GDM1 (cell line): Measurements from ENCODE around the gene ZBED1.
"Not testable (repeated sequence)": the region's sequence is repeated elsewhere in the genome, so short reads cannot be mapped to it uniquely, and the experiment has no call there.

Experiments used
- DNase-seq: peaks from one replicate; lab custom pipeline; 2025; lab: John Stamatoyannopoulos, UW

The ZBED1 gene

DNA sequence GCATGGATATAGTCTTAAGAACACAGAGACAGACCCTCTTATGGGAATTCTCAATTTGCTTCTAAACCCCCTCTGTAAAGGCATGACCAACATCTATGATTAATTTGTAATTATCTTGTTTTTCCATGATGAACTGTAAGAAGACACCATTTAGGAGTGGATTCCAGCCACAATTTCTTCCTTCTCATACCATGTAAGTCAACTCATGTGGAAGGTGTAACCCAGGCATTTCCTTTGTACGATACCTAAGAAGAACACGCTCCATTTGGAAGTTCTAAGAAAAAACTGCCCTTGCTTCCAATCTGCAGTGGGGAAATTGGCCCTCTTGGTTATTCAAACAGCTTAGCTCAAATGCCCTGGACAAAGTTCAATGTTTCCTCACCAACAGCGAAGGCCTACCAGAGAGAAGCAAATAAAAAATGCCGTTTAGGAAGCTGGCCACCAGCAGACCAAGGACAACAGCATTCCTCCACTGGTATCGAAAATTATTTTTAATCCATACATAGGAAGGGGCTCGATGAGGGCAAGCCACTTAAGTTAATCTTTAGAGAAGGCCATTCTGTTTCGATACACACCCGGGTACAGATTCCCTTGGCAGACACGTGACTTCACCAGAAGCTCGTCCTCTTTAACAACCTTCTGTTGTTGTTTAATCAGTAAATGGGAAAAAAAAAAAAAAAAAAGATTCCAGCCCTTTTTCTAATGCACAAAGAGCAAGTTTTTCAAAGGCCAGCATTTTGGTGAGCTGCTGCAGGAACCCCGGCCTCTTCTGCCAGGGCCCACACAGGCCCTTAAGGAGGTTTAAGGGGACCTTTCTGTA lies 2.6 kb downstream of the ZBED1 start:
- no peak for DNase-seq

DNA sequence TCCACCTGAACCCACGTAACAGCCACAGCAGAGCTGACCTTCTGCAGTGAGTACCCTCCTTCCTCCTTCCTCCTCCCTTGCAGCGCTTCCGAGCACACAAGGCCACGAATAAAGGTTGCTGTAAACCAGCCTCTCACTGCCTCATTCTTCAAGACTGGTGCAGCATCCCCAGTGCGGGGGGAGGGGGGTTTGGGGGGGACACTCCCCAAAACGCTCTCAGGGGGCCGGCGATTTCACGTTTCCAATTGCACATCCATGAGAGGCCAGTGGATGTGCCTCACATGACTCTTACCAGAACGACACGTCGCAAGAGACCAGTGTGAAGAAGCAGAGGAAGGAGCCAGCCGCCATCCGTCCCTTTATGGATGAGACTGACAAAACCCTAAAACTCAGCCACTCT lies 5.2 kb downstream of the ZBED1 start:
- DNase-seq, result no peak

DNA sequence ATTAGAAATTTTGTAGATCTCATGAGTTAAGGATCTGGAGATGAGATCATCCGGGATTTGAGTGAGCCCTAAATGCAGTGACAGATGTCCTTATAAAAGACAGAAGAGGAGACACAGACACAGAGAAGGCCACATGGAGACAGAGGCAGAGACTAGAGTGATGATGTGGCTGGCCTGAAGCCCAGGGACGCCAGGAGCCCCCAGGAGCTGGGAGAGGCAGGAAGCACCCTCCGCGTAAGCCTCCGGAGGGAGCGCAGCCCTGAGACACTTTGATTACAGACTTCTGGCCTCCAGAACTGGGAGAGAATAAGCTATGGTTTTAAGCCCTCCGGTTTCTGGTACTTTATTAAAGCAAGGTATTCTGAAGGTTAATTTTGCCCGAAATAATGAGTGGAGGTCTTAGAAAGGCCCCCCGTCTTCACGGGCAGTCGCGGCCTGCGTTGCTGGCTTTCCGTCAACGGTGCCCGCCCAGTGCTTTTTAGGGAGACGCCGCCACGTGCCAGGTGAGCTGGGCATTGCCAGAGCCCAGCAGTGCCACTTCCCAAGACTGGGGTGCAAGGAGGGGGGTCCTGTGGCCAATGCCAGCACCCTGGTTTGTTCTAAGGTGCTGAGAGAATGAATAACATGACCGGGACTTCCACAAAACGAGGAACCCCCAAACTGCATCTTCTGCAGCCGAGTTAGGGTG lies 8.1 kb downstream of the ZBED1 start:
- DNase-seq, result no peak

DNA sequence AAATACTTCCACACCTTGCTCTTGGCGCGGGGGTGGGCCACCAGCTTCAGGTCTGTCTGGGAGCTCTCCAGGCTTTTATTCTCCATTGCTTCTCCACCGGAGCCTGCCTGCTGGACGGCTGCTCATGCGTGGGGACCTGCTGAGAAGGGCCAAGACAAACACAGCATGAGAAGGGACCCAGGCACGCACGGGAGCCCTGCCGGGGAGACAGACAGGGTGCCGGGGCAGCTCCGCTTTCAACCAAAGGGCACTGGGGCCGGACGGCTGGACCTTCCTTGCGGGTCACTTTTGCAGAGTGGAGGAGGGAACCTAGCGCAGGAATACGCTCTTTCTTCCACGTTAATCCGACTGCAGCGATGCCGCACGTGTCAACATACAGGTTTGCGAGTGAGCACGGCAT lies 10.1 kb downstream of the ZBED1 start:
- no peak for DNase-seq

DNA sequence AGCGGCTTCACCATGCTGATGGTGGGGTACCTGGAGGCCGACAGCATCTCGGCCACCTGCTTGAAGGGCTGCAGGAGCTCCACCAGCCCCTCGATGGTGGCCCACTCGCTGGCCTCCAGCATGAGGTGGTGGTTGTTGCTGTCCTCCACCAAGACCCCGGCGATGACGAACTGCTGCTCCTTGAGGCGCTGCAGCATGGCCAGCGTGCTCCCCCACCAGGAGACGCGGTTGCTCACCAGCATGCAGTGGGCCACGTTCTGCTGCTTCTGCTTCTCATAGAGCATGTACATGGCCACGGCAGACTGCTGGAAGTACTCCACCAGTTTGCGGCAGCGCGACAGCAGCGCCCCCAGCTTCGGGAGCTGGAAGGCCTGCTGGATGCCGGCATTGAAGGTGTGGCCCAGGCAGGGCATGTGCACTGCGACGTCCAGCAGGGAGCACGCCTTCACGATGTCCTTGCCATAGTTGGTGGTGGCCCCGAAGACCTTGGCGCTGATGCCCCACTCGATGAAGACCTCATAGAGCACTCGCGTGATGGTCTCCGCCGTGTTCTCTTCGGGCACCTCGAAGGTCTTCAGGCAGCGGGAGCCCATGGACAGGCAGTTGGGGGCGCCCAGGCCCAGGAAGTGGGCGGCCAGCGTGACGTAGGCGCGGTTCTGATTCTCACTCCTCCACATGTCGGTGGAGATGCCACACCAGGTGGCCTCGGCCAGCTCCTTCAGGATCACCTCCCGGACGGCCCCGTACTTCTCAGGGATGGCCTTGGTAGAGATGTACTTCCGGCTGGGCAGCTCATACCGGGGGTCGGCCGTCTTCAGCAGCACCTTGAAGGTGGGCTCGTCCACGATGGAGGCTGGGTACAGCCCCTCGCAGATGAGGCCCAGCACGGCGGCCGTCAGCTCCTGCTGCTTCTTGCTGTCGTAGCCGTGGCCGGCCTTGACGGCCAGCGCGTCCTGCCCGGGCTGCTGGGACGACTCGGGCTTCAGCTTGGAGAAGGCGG lies 11.0 kb downstream of the ZBED1 start:
- no peak for DNase-seq

DNA sequence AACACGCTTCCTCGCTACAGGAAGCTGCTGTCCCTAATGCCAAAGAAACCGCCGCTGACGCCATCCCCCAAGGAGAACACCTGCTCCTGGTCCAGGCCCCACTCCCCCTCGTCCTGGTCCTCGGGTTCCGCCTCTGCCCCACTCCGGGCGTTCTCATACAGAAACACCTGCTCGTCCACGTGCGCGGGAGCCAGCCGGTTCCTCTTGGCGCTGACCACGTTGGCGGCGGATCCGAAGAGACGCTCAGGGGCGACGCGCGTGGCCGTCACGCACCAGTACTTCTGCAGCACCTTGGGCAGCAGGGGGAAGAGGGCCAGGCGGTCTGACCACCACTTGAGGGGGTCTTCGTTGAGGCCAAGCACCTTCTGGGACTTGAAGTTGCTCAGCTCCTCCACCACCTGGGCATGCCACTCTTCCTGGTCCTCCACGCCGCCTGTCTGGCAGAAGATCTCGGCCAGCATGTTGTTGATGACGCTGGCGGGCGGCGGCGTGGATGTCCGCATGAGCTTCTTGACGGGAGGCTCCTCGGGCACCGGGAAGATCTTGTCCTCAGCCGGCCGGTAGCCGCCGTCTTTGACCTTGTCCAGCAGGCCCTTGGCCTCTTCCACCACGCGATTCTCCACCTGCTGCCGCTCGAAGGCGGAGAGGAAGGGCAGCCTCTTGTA lies 12.0 kb downstream of the ZBED1 start:
- no peak for DNase-seq

DNA sequence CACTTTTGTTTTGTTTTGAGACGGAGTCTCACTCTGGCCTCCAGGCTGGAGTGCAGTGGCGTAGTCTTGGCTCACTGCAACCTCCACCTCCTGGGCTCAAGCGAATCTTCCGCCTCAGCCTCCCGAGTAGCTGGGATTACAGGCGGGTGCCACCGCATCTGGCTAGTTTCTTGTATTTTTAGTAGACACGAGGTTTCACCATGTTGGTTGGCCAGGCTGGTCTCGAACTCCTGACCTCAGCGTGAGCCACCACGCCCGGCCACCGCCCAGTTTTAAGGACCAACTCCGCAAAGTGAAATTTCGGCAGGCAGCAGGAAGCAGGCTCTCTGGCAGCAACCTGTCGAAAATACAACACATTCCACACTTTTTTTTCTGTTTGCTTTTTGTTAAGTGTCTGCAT lies 13.4 kb downstream of the ZBED1 start:
- no peak for DNase-seq

DNA sequence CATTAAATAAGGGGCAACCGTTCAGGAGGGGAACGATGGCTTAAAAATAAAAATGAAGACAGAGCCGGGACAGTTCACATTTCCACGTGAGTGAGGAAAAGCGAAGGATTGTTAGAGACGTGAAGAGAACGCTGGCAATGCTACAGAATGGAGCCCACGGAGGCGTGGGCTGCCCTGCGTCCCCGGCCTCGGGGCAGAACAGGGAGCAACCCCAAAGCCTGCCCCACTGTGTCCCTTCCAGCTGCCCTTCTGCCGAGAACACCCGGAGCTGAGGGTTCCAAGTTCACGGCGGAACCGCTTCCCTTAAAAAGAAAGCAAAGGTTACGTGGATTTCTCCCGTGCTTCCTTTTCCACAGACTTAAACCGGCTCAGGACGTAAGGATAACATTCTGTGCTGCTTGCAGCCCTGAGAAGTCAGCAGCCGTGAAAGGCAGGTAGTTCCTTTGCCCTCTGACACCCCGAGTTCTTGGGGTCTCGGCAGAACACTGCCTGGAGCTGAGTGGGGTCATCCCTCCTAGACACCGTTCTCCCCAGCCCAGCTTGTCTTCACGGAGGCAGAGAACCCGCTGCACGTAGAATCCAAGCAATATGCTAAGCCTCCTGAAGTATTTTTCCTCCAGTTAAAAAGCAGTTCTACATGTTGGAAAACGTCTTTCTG lies 14.2 kb downstream of the ZBED1 start:
- no peak for DNase-seq

DNA sequence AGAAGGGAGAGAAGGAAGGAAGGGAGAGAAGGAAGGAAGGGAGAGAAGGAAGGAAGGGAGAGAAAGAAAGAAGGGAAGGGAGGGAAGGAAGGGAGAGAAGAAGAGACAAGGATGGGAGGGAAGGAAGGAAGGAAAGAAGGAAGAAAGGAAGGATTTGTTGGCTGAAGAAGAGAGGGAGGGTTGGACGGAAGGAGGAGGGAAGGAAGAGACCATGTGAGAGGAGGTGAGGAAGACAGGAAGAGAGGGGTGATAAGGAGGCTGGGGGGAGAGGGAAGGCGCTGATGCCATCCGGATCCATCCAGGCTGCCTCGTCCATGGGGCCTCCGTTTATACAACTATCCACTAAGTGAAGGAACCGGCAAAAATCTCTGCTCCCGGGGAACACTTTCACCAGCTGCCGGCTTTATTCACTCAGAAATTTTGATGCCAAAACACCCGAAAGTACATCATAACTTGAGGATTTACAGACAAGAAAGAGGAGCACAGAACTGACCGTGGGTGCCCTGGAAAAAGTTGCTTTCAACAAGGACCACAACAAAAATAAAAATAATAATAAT lies 14.9 kb downstream of the ZBED1 start:
- no peak for DNase-seq

DNA sequence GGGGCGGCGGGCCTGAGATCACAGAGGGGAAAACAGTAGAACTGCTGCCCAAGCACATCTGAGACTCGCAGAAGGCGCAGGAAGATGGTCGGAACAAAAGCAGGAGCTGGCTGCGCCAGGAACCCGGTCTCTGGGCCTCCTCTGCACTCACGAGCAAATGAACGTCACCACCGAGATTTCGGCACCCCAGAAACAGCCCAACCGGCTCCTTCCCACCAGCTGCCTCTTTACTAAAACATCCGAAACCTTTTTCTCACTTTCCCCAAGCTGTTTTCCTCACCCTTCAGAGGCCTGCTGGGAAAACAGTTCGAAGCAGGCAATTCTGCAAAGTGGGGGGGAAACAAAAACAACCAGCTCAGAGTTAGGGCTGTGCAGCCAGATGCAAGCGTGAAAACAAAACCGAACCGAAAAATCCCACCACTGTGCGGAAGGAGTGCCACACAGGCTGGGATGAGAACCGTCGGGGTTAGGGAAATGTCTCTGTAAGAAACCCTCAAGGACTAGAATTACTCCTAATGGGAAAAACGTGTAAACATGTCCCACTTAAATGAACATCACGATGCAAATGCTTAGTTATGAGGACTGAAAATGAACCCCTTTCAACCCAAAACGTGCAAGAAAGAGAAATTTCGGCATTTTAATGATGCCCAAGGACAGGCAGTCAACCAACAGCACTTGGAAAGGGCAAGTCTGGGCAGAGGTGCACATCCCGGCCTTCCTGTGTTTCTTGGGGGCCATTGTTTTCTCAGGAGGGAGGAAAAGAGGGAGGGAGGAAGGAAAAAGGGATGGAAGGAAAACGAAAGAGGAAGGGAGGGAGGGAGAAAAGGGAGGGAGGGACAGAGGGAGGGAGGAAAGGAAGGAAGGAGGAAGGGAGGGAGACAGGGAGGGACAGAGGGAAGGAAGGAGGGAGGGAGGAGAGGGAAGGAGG lies 15.8 kb downstream of the ZBED1 start:
- DNase-seq, result no peak

DNA sequence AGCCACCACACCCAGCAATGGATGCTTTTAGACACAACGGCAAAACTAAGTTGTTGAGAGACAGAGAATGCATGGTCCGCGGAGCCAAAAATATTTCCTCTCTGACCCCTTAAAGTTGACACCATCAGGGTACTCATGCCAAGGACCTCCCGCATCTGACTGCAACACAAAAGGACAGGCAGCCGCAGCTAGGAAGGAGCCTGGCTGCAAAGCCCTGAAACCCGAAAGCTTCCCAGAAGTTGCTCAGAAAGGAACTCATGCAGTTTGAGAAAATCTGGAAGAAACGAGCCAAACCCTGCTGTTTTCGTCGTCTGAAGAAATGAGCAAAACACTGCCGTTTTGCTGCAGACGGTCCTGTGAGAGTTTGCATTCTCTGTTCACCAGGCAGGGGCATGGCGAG lies 16.5 kb downstream of the ZBED1 start:
- DNase-seq, result no peak

DNA sequence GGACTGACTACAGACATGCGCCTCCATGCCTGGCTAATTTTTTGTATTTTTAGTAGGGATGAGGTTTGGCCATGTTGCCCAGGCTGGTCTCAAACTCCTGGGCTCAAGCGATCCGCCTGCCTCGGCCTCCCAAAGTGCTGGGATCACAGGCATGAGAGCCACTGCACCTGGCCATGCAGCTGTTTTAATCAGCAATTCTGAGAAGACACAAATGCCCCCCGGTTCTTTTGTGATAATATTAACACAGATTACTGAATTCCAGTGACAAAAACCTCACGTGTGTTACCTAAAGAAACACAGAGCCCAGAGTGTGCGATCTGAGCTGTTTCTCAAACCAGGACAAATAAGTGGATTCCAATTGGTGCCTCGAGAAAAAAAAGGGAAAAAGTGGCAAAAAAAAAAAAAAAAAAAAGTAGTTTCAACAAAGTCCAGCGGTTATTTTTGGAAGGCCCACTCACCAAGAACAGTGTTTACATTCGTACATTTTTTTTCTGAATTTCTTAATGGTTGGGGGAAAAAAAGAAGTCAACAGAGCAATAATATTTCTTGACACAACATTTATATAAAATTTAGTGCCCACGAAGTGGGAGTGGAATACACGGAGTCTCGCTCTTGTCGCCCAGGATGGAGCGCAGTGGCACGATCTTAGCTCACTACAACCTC lies 17.2 kb downstream of the ZBED1 start:
- no peak for DNase-seq

DNA sequence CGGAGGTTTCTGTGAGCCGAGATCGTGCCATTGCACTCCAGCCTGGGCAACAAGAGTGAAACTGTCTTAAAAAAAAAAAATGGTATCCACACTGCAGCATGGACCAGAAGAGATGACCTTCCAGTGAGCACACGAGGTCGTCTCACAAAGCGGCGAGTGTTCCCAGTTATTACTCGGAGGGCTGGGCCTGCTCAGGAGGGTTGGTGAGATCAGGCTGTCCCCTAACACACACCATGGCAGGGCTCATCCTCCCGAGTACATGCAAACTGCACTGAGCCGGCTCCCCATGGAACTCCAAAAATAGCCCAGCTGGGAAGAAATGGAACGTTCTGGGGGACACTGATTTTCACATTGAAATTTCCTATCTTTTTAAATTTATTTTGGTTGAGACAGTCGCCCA lies 19.2 kb downstream of the ZBED1 start:
- DNase-seq, result not testable (repeated sequence)

DNA sequence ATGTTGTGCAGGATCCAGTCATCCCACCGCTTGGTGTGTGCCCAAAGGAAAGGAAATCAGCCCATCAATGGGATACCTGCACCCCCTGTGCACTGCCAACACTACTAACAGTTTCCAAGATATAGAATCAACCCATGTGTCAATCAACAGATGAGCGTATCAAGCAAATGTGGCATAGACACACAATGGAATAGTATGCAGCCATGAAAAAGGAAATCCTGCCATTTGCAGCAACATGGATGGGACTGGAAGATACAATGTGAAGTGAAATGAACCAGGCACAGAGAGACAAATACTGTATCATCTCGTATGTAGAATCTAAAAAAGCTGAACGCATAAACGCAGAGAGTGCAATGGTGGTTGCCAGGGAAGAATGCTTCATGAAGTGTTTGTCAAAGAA lies 20.8 kb downstream of the ZBED1 start:
- DNase-seq, result not testable (repeated sequence)

DNA sequence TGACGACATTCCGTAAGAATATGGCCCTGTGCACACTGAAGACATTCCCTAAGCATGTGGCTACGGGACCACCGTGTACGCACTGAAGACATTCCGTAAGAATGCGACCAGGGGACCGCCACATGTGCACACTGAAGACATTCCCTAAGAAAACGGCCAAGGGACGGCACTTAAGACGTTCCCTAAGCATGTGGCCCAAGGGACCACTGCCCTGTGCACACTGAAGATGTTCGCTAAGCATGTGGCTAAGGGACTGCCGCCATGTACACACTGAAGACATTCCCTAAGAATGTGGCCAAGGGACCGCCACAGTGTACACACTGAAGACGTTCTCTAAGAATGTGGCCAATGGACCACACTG lies 21.4 kb downstream of the ZBED1 start:
- no peak for DNase-seq

DNA sequence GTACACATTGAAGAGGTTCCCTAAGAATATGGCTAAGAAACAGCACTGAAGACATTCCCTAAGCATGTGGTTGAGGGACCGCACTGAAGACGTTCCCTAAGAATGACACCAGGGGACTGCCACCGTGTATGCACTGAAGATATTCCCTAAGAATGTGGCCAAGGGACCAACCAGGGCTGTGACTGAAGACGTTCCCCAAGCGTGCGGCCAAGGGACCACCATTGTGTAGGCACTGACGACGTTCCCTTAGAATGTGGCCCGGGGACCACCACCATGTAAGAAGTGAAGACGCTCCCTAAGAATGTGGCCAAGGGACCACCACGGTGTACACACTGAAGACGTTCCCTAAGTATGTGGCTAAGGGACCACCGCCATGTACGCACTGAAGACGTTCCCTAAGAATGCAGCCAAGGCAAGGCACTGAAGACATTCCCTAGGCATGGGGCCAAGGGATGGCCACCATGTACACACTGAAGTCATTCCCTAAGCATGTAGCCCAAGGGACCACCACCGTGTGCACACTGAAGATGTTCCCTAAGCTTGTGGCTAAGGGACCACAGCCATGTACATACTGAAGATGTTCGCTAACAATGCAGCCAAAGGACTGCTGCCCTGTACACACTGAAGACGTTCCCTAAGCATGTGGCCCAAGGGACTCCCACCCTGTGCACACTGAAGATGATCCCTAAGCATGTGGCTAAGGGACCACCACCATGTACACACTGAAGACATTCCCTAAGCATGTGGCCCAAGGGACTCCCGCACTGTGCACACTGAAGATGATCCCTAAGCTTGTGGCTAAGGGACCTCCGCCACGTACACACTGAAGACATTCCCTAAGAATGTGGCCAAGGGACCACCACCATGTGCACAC lies 22.0 kb downstream of the ZBED1 start:
- no peak for DNase-seq

DNA sequence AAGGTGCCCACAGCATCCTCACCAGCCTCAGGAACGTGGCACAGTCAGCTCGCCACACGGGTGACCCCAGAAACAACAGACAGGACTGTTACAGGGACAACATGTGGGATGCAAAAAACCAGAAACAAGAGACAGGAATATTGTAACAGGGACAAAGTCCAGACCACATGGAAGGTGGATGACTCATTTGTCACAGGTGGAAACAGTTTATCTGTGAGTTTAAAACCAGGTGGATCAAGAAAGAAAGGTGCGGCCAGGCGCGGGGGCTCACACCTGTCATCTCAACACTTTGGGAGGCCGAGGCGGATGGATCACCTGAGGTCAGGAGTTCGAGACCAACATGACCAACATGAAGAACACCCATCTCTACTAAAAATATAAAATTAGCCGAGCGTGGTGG lies 23.5 kb downstream of the ZBED1 start:
- not testable (repeated sequence) for DNase-seq

DNA sequence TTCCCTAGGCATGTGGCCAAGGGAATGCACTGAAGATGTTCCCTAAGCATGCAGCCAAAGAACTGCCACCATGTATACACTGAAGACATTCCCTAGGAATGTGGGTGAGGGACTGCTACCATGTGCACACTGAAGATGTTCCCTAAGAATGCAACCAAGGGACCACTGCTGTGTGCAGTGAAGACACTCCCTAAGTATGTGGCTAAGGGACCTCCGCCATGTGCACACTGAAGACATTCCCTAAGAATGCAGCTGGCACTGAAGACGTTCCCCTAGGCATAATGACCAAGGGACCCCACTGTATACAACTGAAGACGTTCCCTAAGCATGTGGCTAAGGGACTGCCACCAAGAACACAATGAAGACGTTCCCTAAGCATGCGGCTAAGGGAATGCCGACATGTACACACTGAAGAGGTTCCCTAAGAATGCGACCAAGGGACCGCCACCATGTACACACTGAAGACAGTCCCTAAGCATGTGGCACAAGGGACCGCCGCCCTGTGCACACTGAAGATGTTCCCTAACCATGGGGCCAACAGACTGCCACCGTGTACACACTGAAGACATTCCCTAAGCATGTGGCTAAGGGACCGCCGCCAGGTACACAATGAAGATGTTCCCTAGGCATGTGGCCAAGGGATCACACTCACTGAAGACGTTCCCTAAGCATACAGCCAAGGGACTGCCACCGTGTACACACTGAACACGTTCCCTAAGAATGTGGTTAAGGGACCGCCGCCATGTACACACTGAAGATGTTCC lies 25.6 kb downstream of the ZBED1 start:
- DNase-seq, result no peak
